HK-2 (cell line): Measurements from ENCODE around the gene AK5.
"Not testable (repeated sequence)": the region's sequence is repeated elsewhere in the genome, so short reads cannot be mapped to it uniquely, and the experiment has no call there.

Source experiments
- DNase-seq: peaks from one replicate; pipeline ENCODE4 v3.0.0-alpha.2; 2018; ENCODE audit not compliant: unreplicated experiment

The AK5 gene

GRCh38 chr1:77499466-77499865 lies 217.6 kb downstream of the AK5 start:
- DNase-seq = no peak

GRCh38 chr1:77504986-77505385 lies 223.2 kb downstream of the AK5 start:
- DNase-seq = no peak

GRCh38 chr1:77506771-77507170 lies 225.0 kb downstream of the AK5 start:
- DNase-seq = peak; percentile 26

GRCh38 chr1:77509051-77509492 lies 227.3 kb downstream of the AK5 start:
- DNase-seq = no peak

- no peak for DNase-seq
These were observed 228.1 kb downstream of the AK5 start for GRCh38 chr1:77509898-77510297.

GRCh38 chr1:77511440-77511840 lies 229.6 kb downstream of the AK5 start:
- DNase-seq = no peak

- not testable (repeated sequence) for DNase-seq
These were observed 230.8 kb downstream of the AK5 start for GRCh38 chr1:77512650-77513049.

GRCh38 chr1:77513839-77514763 lies 232.3 kb downstream of the AK5 start:
- no peak for DNase-seq

GRCh38 chr1:77514921-77515776 lies 233.3 kb downstream of the AK5 start:
- no peak for DNase-seq

- DNase-seq = no peak
These were observed 234.3 kb downstream of the AK5 start for GRCh38 chr1:77516106-77516505.

- no peak for DNase-seq
These were observed 242.2 kb downstream of the AK5 start for GRCh38 chr1:77524038-77524437.

GRCh38 chr1:77531149-77531548 lies 249.3 kb downstream of the AK5 start:
- not testable (repeated sequence) for DNase-seq

- not testable (repeated sequence) for DNase-seq
These were observed 249.9 kb downstream of the AK5 start for GRCh38 chr1:77531596-77532280.

GRCh38 chr1:77532641-77533040 lies 250.8 kb downstream of the AK5 start:
- DNase-seq = no peak

- peak; percentile 52 for DNase-seq
These were observed 252.0 kb downstream of the AK5 start for GRCh38 chr1:77533660-77534305.

GRCh38 chr1:77534456-77534855 lies 252.6 kb downstream of the AK5 start:
- no peak for DNase-seq

- DNase-seq = peak; percentile 41
These were observed 255.0 kb downstream of the AK5 start for GRCh38 chr1:77536813-77537212.

GRCh38 chr1:77538956-77539518 lies 257.2 kb downstream of the AK5 start:
- DNase-seq = peak; percentile 71

GRCh38 chr1:77539519-77540142 lies 257.8 kb downstream of the AK5 start:
- DNase-seq = peak; percentile 71

GRCh38 chr1:77540501-77541161 lies 258.8 kb downstream of the AK5 start:
- peak; percentile 44 for DNase-seq
